Measurements from ENCODE around the gene PAPLN. TPM values are rescaled to one million over a fixed set of nuclear protein-coding genes. Genes with fewer than 3 reads are reported as not detected.

PAPLN gene
- total RNA-seq, 1 donor from 2014 or later, result 20.2 TPM

DNA sequence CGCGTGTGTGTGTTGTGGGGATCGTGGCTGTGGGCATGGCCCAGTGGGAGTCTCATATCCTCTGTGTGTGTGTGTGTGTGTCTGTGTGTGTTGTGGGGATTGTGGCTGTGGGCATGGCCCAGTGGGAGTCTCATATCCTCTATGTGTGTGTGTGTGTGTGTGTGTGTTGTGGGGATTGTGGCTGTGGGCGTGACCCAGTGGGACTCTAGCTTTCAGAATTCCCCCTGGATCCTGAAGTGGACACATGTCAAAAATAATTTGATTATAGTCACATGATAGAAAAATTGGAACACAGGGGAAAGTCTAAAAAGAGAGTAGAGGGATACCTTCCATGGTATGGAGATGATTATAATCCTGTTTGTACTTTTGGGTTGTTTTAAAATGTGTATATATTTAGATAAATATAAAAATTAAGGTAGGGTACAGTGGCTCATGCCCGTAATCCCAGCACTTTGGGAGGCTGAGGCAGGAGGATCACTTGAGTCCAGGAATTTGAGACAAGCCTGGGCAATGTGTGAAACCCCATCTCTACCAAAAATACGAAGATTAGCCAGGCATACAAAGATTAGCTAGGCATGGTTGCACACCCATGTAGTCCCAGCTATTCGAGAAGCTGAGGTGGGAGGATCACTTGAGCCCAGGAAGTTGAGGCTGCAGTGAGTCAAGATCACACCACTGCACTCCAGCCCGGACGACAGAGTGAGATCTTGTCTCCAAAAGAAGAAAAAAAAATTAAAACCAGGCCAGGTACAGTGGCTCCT is 11.0 kb downstream of the PAPLN start:
- no peak for TF ChIP-seq CTCF (IDR thresholded peaks at IDR 0.05)
- intact Hi-C loops (cut with DNase I), result no loop called here
- no peak for DNase-seq

DNA sequence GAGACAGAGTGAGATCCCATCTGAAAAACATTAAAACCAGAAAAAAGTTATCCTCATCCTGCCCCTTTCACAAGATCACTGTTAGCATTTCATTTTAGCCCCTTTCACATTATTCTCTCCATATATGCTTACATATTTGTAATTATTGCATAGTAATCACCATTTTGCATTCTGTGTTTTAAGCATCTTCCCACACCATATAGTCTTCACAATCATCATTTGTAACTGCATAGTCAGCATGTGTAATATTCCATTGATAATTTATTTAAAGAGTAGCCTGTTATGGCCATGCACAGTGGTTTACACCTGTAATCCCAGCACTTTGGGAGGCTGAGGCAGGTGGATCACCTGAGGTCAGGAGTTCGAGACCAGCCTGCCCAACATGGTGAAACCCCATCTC is 11.8 kb downstream of the PAPLN start:
- no peak overlapping the region for H3K4me3 ChIP-seq
- no peak for DNase-seq
- peaks cover 18% of the 10 kb centered on the region for H3K4me1 ChIP-seq
- no peaks in the 10 kb centered on the region for H3K9me3 ChIP-seq
- TF ChIP-seq CTCF (IDR thresholded peaks at IDR 0.05), result no peak
- intact Hi-C loops (cut with DNase I), result no loop called here
- H3K27ac ChIP-seq, result no peak overlapping the region
- H3K36me3 ChIP-seq, result no peaks in the 10 kb centered on the region
- no peaks in the 10 kb centered on the region for H3K27me3 ChIP-seq
- no peak for ATAC-seq

More for the DNA sequence above, 11.0 kb downstream of the PAPLN start:
- H3K4me1 ChIP-seq, result peaks cover 18% of the 10 kb centered on the region
- H3K36me3 ChIP-seq, result no peaks in the 10 kb centered on the region
- no peak overlapping the region for H3K27ac ChIP-seq
- no peak overlapping the region for H3K4me3 ChIP-seq
- H3K27me3 ChIP-seq, result no peaks in the 10 kb centered on the region
- H3K9me3 ChIP-seq, result no peaks in the 10 kb centered on the region
- no peak for ATAC-seq

GRCh38 chr14:73249564-73250316 is 12.4 kb downstream of the PAPLN start:
- H3K36me3 ChIP-seq, result no peaks in the 10 kb centered on the region
- H3K27ac ChIP-seq, result no peak overlapping the region
- intact Hi-C loops (cut with DNase I), result no loop called here
- no peaks in the 10 kb centered on the region for H3K27me3 ChIP-seq
- TF ChIP-seq CTCF (IDR thresholded peaks at IDR 0.05), result no peak
- DNase-seq, result no peak
- ATAC-seq, result no peak
- peaks cover 18% of the 10 kb centered on the region for H3K4me1 ChIP-seq
- H3K4me3 ChIP-seq, result no peak overlapping the region
- H3K9me3 ChIP-seq, result no peaks in the 10 kb centered on the region

- no peak for DNase-seq
- intact Hi-C loops (cut with DNase I), result no loop called here
- no peaks in the 10 kb centered on the region for H3K9me3 ChIP-seq
Observed at GRCh38 chr14:73250317-73250713, 13.0 kb downstream of the PAPLN start.

More at GRCh38 chr14:73250317-73250713, 13.0 kb downstream of the PAPLN start:
- Histone ChIP-seq H3K4me3 (no peak overlapping the region), H3K27me3 (no peaks in the 10 kb centered on the region), H3K4me1 (peaks cover 12% of the 10 kb centered on the region), H3K36me3 (no peaks in the 10 kb centered on the region), H3K27ac (no peak overlapping the region)
- ATAC-seq, result no peak
- TF ChIP-seq CTCF (IDR thresholded peaks at IDR 0.05), result no peak
